ENCODE results near the gene PTGES. TPM values are rescaled to one million over a fixed set of nuclear protein-coding genes. Genes with fewer than 3 reads are reported as not detected.

The PTGES gene
- total RNA-seq, 1 experiment from 2014 or later = 17.2 TPM

Other genes starting within 250 kb of the PTGES start
- not detected for gene C9orf50, start 131.9 kb downstream of the PTGES start, total RNA-seq (2021; ENCODE audit: unreplicated experiment)
- gene NTMT1, start 126.9 kb downstream of the PTGES start, total RNA-seq (2021; ENCODE audit: unreplicated experiment) = 84.8 TPM
- gene ASB6, start 110.9 kb downstream of the PTGES start, total RNA-seq (2021; ENCODE audit: unreplicated experiment) = 21.6 TPM
- 25.5 TPM for gene PRRX2, start 87.4 kb downstream of the PTGES start, total RNA-seq (2021; ENCODE audit: unreplicated experiment)
- 19.0 TPM for gene TOR1B, start 50.1 kb upstream of the PTGES start, total RNA-seq (2021; ENCODE audit: unreplicated experiment)
- gene TOR1A, start 71.1 kb upstream of the PTGES start, total RNA-seq (2021; ENCODE audit: unreplicated experiment) = 24.4 TPM
- gene C9orf78, start 82.2 kb upstream of the PTGES start, total RNA-seq (2021; ENCODE audit: unreplicated experiment) = 41.4 TPM
- gene USP20, start 82.4 kb upstream of the PTGES start, total RNA-seq (2021; ENCODE audit: unreplicated experiment) = 16.8 TPM

Measured in HCT116 (cell line).